ENCODE measurements around the gene PPP4R4.
"Not testable (repeated sequence)": the region's sequence is repeated elsewhere in the genome, so short reads cannot be mapped to it uniquely, and the experiment has no call there.

The PPP4R4 gene

GRCh38 chr14:94143239-94143638 is 30.9 kb upstream of the PPP4R4 start:
- in situ Hi-C loops (cut with MboI; ENCODE audit: low sequenced_read_pairs): no loop called here

GRCh38 chr14:94143711-94144110 is 30.4 kb upstream of the PPP4R4 start:
- in situ Hi-C loops (cut with MboI; ENCODE audit: low sequenced_read_pairs): no loop called here

DNA sequence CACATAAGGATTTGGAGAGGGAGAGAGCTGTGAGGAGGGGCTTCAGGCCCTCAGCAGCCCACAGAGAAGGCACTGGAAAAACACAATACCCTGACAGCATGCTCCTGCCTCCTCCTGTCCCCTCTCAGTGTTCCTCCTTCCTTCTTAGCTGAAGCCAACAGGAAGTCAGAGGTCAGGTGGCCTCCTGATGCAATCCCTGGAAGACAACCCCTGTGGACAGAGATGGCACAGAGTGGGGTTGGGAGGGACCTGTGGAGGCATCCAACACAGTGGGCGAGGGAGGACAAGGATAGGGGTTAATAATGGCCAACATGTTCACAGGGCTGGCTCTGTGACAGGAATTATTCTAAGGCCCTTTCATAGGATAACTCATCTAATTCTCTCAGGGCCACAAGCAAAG is 29.4 kb upstream of the PPP4R4 start:
- in situ Hi-C loops (cut with MboI; ENCODE audit: low sequenced_read_pairs): no loop called here

DNA sequence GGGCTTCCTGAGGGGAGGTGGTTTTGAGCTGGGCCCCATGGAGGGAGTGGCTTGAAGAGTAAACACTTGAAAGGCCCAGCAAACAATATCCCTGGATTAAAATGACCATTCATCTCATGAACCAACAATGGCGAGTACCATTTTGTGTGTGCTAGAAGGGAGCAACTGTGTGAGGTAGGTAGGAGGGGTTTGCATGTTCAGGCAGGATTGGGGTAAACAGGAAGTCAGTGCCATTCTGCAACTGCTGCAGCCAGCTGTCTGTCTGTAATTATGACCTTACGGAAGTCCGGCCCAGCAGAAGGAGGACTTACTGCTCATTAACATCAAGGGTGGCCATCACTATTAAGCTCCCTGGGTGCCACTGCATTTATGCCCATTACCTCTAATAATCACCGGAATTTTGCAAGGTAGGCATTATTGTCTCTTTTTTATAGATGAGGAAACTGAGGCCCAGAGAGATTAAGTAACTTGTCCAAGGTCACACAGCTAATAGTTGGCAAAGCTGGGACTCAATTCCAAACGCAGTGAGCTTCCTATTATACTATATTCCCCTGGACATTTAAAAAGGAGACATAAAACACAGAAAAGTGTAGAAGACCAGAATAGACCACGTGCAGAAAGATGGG is 28.1 kb upstream of the PPP4R4 start:
- in situ Hi-C loops (cut with MboI; ENCODE audit: low sequenced_read_pairs): no loop called here

GRCh38 chr14:94152676-94153075 is 21.4 kb upstream of the PPP4R4 start:
- in situ Hi-C loops (cut with MboI; ENCODE audit: low sequenced_read_pairs): no loop called here

- in situ Hi-C loops (cut with MboI; ENCODE audit: low sequenced_read_pairs): no loop called here
Observed at GRCh38 chr14:94153750-94154342, 20.3 kb upstream of the PPP4R4 start.

- in situ Hi-C loops (cut with MboI; ENCODE audit: low sequenced_read_pairs): not testable (repeated sequence)
Observed at GRCh38 chr14:94156143-94156542, 18.0 kb upstream of the PPP4R4 start.

DNA sequence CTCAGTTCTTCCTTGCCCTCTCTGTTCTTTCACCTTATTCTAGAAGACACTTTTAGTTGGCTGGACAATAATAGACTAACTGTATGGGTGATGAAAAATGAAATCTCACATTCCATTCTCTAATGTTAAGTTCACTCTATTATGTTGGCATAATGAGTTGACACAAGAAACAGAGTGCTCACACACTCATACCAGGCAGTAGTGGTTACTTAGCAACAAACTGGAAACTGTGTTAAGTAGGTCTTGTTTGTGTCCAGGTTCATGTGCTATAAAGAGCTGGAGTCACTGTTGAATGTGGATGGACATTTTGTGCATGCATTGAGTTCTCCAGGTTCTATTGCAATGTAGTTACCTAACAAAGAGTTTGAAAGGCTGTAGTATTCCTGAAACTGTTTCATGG is 16.9 kb upstream of the PPP4R4 start:
- in situ Hi-C loops (cut with MboI; ENCODE audit: low sequenced_read_pairs): no loop called here

- in situ Hi-C loops (cut with MboI; ENCODE audit: low sequenced_read_pairs): no loop called here
Observed at GRCh38 chr14:94158239-94158883, 15.8 kb upstream of the PPP4R4 start.

DNA sequence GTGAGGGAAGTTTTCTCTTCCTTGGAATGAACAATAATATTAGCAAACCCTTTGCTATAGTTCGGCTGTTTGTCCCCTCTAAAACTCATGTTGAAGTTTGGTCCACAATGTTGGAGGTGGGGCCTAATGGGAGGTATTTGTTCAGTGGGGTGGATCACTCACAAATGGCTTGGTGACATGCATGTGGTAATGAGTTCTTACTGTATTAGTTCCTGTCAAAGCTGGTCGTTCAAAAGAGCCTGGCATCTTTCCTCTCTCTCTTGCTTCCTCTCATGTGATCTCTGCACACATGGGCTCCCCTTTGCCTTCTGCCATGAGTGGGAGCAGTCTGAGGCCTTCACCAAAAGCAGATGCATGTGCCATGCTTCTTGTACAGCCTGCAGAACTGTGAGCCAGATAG is 13.1 kb upstream of the PPP4R4 start:
- in situ Hi-C loops (cut with MboI; ENCODE audit: low sequenced_read_pairs): no loop called here

- in situ Hi-C loops (cut with MboI; ENCODE audit: low sequenced_read_pairs): no loop called here
Observed at GRCh38 chr14:94161981-94162380, 12.1 kb upstream of the PPP4R4 start.

DNA sequence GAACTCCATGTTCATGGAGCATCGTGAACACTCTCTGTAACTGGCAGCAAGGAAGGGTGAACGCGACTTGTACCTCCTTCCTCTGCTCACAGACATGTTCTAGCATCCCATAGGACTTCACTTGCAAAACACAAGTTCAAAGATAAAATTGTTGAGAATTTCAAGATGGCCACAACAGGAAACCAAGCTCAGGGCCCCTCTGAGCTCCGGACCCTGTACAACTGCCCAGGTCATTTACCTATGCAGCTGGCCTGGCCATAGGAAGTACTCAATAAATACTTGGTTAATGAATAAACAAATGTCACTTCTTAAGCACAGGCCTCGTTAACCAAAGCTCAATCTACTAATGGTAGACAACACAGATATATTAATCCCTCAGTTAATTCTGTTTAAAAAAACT is 11.7 kb upstream of the PPP4R4 start:
- in situ Hi-C loops (cut with MboI; ENCODE audit: low sequenced_read_pairs): no loop called here

- in situ Hi-C loops (cut with MboI; ENCODE audit: low sequenced_read_pairs): no loop called here
Observed at GRCh38 chr14:94163796-94164195, 10.3 kb upstream of the PPP4R4 start.

- in situ Hi-C loops (cut with MboI; ENCODE audit: low sequenced_read_pairs): no loop called here
Observed at GRCh38 chr14:94164685-94165431, 9.3 kb upstream of the PPP4R4 start.

DNA sequence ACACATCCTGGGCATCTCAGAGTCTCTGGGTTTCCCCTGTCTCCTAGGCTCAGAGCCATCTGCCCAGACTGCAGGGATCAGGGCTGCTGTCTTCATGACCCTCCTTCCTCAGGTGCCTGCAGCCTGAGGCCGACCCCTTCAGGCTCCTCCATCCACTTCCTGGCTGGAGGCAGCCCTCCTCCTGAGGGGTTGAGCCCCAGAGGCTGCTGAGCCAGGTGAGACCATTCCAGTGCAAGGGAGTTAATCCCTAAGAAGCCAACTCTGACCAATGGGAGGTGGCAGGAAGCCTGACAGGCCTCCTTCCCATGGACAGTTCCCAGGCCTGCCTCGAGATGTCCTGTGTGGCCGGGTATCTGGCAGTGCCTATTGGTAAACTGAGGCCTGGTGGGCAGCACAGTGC is 8.4 kb upstream of the PPP4R4 start:
- in situ Hi-C loops (cut with MboI; ENCODE audit: low sequenced_read_pairs): no loop called here

DNA sequence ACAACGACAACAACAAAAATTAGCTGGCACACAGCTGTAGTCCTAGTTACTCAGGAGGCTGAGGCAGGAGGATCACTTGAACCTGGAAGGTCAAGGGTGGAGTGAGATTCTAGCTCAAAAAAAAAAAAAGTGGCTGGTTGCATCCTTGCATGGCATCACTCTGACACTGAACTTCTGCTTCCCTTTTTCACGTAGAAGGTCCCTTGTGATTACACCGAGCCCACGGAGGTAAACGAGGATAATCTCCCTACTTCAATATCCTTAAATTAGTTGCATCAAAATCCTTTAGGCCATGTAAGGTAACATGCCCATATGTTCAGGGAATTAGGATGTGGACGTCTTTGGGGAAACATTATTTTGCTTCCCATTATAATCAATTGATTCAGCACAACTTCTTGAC is 4.0 kb upstream of the PPP4R4 start:
- in situ Hi-C loops (cut with MboI; ENCODE audit: low sequenced_read_pairs): no loop called here

GRCh38 chr14:94171208-94171607 is 2.9 kb upstream of the PPP4R4 start:
- in situ Hi-C loops (cut with MboI; ENCODE audit: low sequenced_read_pairs): no loop called here

GRCh38 chr14:94172545-94172944 is 1.6 kb upstream of the PPP4R4 start:
- in situ Hi-C loops (cut with MboI; ENCODE audit: low sequenced_read_pairs): no loop called here

GRCh38 chr14:94173471-94173884 is 644 bp upstream of the PPP4R4 start:
- in situ Hi-C loops (cut with MboI; ENCODE audit: low sequenced_read_pairs): no loop called here

DNA sequence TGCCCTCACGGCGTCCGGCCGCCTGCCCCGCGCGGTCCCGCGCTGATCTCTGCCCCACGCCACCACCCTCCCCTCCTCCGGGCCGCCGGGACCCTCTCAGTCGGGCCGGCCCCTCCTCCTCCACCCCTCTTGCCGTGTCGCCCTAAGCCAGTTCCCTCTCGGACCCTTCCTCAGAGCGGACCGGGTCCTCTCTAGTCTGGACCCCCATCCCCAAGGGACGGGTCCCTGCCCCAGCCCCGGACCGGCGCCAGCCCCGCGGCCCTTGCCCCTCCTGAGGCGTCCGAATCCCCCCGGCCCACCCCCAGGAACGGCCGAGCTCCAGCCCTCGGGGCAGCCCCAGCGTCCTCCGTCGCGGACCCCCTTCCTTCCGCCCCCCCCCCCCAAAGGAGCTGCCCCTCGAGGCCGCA is 485 bp downstream of the PPP4R4 start:
- in situ Hi-C loops (cut with MboI; ENCODE audit: low sequenced_read_pairs): no loop called here

DNA sequence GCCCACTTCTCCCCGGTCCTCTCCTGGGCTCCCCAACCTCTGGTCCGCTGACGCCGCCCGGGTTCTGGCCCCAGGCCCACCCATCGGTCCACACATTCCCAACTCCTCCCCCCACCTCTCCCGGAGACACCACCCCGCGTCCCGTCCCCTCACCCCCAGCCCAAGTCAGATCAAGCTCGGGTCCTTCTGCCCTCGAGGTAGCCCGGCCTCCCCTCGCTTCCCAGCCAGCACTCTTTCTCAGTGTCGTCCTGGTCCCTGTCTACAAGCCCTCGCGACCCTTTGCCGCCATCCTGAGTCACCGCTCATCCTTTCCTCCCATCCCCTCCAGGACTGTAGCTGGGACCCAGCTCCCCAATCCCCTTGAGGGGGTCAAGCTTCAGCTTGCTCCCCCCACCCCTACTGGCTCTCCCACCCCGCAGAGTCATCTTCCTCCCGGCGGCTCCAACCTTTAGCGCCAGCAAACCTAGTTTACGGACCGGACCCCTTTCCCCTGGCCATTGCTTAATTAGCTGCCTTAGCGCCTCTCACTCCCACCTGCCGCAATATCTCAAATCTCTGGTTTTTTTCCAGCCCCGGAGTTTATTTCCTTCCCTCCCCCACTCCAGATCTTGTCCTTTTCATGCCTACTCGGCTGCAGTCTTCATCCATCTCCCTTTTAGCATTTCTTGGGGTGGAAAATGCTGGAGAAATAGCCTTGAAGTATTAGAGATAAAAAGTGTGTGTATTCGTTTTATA is 1.1 kb downstream of the PPP4R4 start:
- in situ Hi-C loops (cut with MboI; ENCODE audit: low sequenced_read_pairs): no loop called here
